Measurements from ENCODE around the gene SAMD13.
"Not testable (repeated sequence)": the region's sequence is repeated elsewhere in the genome, so short reads cannot be mapped to it uniquely, and the experiment has no call there.

The SAMD13 gene

GRCh38 chr1:84282780-84283333 lies 18.7 kb upstream of the SAMD13 start:
- no peak overlapping the region for H3K27ac ChIP-seq (replicated peaks)
- TF ChIP-seq GABPA (IDR thresholded peaks at IDR 0.05; ENCODE audit: low read depth), result no peak
- no peak for TF ChIP-seq POLR2AphosphoS5 (IDR thresholded peaks at IDR 0.05; ENCODE audit: low read depth)
- no peak for TF ChIP-seq CTCF (IDR thresholded peaks at IDR 0.05; ENCODE audit: insufficient read depth, low read length)
- TF ChIP-seq REST (IDR thresholded peaks at IDR 0.05; ENCODE audit: insufficient replicate concordance, low read depth), result no peak
- no peak for TF ChIP-seq SPI1 (IDR thresholded peaks at IDR 0.05; ENCODE audit: borderline replicate concordance, low read depth)
- no peak overlapping the region for H3K4me3 ChIP-seq (replicated peaks; ENCODE audit: insufficient read depth, low read length)
- H3K27me3 ChIP-seq (ENCODE audit: insufficient read depth, poor library complexity, severe bottlenecking), result no peaks in the 10 kb centered on the region
- DNase-seq (ENCODE audit: low read depth in 1 of 2, low spot score in 1 of 2), result no peak

- no peak for DNase-seq (ENCODE audit: low read depth in 1 of 2, low spot score in 1 of 2)
- Histone ChIP-seq H3K27ac (replicated peaks) (no peak overlapping the region), H3K27me3 (ENCODE audit: insufficient read depth, poor library complexity, severe bottlenecking) (no peaks in the 10 kb centered on the region), H3K4me3 (replicated peaks; ENCODE audit: insufficient read depth, low read length) (no peak overlapping the region)
- TF ChIP-seq GABPA (IDR thresholded peaks at IDR 0.05; ENCODE audit: low read depth) (no peak), POLR2AphosphoS5 (IDR thresholded peaks at IDR 0.05; ENCODE audit: low read depth) (no peak), CTCF (IDR thresholded peaks at IDR 0.05; ENCODE audit: insufficient read depth, low read length) (no peak), REST (IDR thresholded peaks at IDR 0.05; ENCODE audit: insufficient replicate concordance, low read depth) (no peak), SPI1 (IDR thresholded peaks at IDR 0.05; ENCODE audit: borderline replicate concordance, low read depth) (no peak)
Observed at GRCh38 chr1:84283381-84283780, 18.1 kb upstream of the SAMD13 start.

GRCh38 chr1:84286071-84286470 lies 15.4 kb upstream of the SAMD13 start:
- H3K27me3 ChIP-seq (ENCODE audit: insufficient read depth, poor library complexity, severe bottlenecking), result no peaks in the 10 kb centered on the region
- no peak for DNase-seq (ENCODE audit: low read depth in 1 of 2, low spot score in 1 of 2)
- no peak overlapping the region for H3K27ac ChIP-seq (replicated peaks)
- no peak for TF ChIP-seq CTCF (IDR thresholded peaks at IDR 0.05; ENCODE audit: insufficient read depth, low read length)
- TF ChIP-seq REST (IDR thresholded peaks at IDR 0.05; ENCODE audit: insufficient replicate concordance, low read depth), result no peak
- TF ChIP-seq POLR2AphosphoS5 (IDR thresholded peaks at IDR 0.05; ENCODE audit: low read depth), result no peak
- TF ChIP-seq SPI1 (IDR thresholded peaks at IDR 0.05; ENCODE audit: borderline replicate concordance, low read depth), result no peak
- no peak for TF ChIP-seq GABPA (IDR thresholded peaks at IDR 0.05; ENCODE audit: low read depth)
- H3K4me3 ChIP-seq (replicated peaks; ENCODE audit: insufficient read depth, low read length), result no peak overlapping the region

GRCh38 chr1:84287389-84287788 lies 14.1 kb upstream of the SAMD13 start:
- not testable (repeated sequence) for H3K27me3 ChIP-seq (ENCODE audit: insufficient read depth, poor library complexity, severe bottlenecking); H3K27ac ChIP-seq (replicated peaks); DNase-seq (ENCODE audit: low read depth in 1 of 2, low spot score in 1 of 2); H3K4me3 ChIP-seq (replicated peaks; ENCODE audit: insufficient read depth, low read length)
